Cerebellar nuclear complex (tissue), 1 donor: ENCODE measurements around the gene ITPR3.
A peak's percentile ranks its signal among the peaks of the same experiment; 100 is the strongest.

Experiments
- DNase-seq, 2 experiments: peaks; one replicate each; lab custom pipeline; 2025; lab: John Stamatoyannopoulos, UW

ITPR3 gene

GRCh38 chr6:33700391-33701050, 79.4 kb downstream of the ITPR3 start:
- no peak for DNase-seq

GRCh38 chr6:33702345-33702977, 81.3 kb downstream of the ITPR3 start:
- no peak for DNase-seq

GRCh38 chr6:33704215-33705066, 83.3 kb downstream of the ITPR3 start:
- DNase-seq, result no peak

GRCh38 chr6:33705268-33705885, 84.3 kb downstream of the ITPR3 start:
- no peak for DNase-seq

GRCh38 chr6:33705955-33706725, 85.0 kb downstream of the ITPR3 start:
- DNase-seq, result no peak

GRCh38 chr6:33707771-33708170, 86.6 kb downstream of the ITPR3 start:
- DNase-seq, result no peak

GRCh38 chr6:33708516-33709204, 87.5 kb downstream of the ITPR3 start:
- no peak for DNase-seq

GRCh38 chr6:33709605-33710295, 88.6 kb downstream of the ITPR3 start:
- no peak for DNase-seq

- no peak for DNase-seq
These were observed 89.4 kb downstream of the ITPR3 start for GRCh38 chr6:33710296-33711121.

- DNase-seq, result peak; percentile 21 to 72
These were observed 90.3 kb downstream of the ITPR3 start, which contains the start of gene UQCC2 for GRCh38 chr6:33711140-33712129. Gene UQCC2, minus strand, starts transcription at chr6:33711700. Its CDS starts 14 bp downstream, at chr6:33711686.

GRCh38 chr6:33712914-33713313, 91.8 kb downstream of the ITPR3 start:
- no peak for DNase-seq

- no peak for DNase-seq
These were observed 92.7 kb downstream of the ITPR3 start for GRCh38 chr6:33713786-33714185.

- DNase-seq, result no peak
These were observed 93.4 kb downstream of the ITPR3 start for GRCh38 chr6:33714385-33715040.

- DNase-seq, result no peak
These were observed 95.3 kb downstream of the ITPR3 start for GRCh38 chr6:33716379-33716778.

GRCh38 chr6:33716890-33717632, 95.9 kb downstream of the ITPR3 start:
- no peak for DNase-seq

- DNase-seq, result no peak
These were observed 96.9 kb downstream of the ITPR3 start for GRCh38 chr6:33717934-33718455.

- DNase-seq, result no peak
These were observed 97.6 kb downstream of the ITPR3 start for GRCh38 chr6:33718713-33719112.
